ENCODE measurements around the gene EEF1E1. TPM values are rescaled to one million over a fixed set of nuclear protein-coding genes. Genes with fewer than 3 reads are reported as not detected.

Gene EEF1E1
- total RNA-seq, 1 donor from 2014 or later, result 15.5 TPM

DNA sequence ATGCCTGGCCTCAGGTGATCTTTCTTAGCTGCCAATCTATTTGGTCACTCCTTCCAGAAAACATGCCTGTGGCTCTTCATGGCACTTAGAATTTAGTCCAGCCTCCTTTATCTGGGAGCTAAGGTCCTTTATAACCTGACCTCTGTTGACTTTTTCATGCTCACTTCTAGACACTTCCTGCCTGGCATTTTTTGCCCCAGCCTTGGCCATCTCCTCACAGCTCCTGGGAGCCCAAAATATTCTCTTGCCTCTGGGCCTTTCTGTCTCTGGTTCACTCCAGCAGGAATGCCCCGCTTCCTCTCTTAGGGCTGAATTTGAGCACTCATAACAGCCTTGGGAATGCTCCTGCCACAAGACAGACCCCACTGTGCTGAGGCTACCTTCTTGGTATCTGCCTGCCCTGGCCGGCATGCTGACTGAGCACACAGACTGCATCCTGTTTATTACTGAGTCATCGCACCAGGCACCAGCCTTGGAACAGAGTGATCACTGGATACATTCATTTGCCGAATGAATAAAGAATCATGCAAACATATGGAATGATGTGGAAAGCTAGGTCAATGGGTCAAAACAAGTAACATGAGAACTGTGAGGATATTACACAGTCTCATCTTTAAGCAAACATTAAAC, 5.8 kb upstream of the EEF1E1 start:
- DNase-seq, result no peak
- intact Hi-C loops (cut with micrococcal nuclease), result no loop called here
- peaks cover 71% of the 10 kb centered on the region for H3K27me3 ChIP-seq (ENCODE audit: low read depth)
- no peak overlapping the region for H3K27ac ChIP-seq (replicated peaks)
- H3K4me1 ChIP-seq, result no peaks in the 10 kb centered on the region
- no peak overlapping the region for H3K4me3 ChIP-seq
- no peaks in the 10 kb centered on the region for H3K9me3 ChIP-seq (replicated peaks)
- TF ChIP-seq, protein P1, sequence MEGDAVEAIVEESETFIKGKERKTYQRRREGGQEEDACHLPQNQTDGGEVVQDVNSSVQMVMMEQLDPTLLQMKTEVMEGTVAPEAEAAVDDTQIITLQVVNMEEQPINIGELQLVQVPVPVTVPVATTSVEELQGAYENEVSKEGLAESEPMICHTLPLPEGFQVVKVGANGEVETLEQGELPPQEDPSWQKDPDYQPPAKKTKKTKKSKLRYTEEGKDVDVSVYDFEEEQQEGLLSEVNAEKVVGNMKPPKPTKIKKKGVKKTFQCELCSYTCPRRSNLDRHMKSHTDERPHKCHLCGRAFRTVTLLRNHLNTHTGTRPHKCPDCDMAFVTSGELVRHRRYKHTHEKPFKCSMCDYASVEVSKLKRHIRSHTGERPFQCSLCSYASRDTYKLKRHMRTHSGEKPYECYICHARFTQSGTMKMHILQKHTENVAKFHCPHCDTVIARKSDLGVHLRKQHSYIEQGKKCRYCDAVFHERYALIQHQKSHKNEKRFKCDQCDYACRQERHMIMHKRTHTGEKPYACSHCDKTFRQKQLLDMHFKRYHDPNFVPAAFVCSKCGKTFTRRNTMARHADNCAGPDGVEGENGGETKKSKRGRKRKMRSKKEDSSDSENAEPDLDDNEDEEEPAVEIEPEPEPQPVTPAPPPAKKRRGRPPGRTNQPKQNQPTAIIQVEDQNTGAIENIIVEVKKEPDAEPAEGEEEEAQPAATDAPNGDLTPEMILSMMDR (IDR thresholded peaks at IDR 0.05; ENCODE audit: borderline replicate concordance), result no peak
- no peaks in the 10 kb centered on the region for H3K36me3 ChIP-seq

DNA sequence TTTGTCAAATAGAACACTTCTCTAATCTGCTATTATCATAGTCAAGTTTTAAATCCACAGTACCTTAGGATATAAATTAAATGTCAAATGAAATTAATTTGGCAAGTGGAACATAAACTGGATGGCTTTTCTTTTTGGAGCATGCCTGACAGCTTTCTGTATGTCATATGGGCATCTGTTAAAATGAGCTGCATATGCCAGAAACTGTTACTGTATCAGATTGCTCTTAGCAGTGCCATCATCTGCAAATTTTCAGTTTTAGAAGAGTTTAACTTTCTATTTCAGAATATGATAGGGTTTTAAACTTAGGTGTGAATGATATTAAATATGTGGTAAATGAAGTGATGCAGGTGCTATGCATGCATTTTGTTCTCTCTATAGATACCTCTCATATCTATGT, 3.4 kb upstream of the EEF1E1 start:
- H3K27me3 ChIP-seq (ENCODE audit: low read depth), result peaks cover 56% of the 10 kb centered on the region
- DNase-seq, result no peak
- intact Hi-C loops (cut with micrococcal nuclease), result no loop called here

DNA sequence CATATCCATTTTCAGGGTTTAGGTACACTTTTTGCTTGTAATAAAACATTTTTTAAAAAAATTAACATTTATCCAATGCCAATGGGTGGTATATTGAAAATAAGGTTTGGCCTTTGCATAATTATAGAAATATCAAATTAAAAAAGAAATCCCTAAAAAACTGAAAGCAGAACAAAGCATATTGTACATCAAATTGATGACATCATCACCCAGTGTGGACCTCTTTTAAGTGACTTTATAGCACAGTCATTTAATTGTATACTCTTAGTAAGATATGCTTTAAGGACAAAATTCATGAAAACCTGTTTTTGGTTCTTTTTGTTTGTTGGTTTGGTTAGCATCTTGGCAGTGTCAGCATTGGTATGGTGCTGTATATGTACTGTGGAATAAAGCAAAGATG, 1.4 kb upstream of the EEF1E1 start:
- Histone ChIP-seq H3K4me3 (no peak overlapping the region), H3K27ac (replicated peaks) (no peak overlapping the region), H3K36me3 (no peaks in the 10 kb centered on the region), H3K9me3 (replicated peaks) (no peaks in the 10 kb centered on the region), H3K4me1 (peaks cover 12% of the 10 kb centered on the region), H3K27me3 (ENCODE audit: low read depth) (peaks cover 42% of the 10 kb centered on the region)
- intact Hi-C loops (cut with micrococcal nuclease), result no loop called here
- no peak for DNase-seq
- TF ChIP-seq, protein P1 (IDR thresholded peaks at IDR 0.05; ENCODE audit: borderline replicate concordance), result no peak

More for the DNA sequence above, 3.4 kb upstream of the EEF1E1 start:
- no peaks in the 10 kb centered on the region for H3K36me3 ChIP-seq
- no peak overlapping the region for H3K4me3 ChIP-seq
- H3K9me3 ChIP-seq (replicated peaks), result no peaks in the 10 kb centered on the region
- TF ChIP-seq, protein P1 (IDR thresholded peaks at IDR 0.05; ENCODE audit: borderline replicate concordance), result no peak
- no peak overlapping the region for H3K27ac ChIP-seq (replicated peaks)
- peaks cover 12% of the 10 kb centered on the region for H3K4me1 ChIP-seq

DNA sequence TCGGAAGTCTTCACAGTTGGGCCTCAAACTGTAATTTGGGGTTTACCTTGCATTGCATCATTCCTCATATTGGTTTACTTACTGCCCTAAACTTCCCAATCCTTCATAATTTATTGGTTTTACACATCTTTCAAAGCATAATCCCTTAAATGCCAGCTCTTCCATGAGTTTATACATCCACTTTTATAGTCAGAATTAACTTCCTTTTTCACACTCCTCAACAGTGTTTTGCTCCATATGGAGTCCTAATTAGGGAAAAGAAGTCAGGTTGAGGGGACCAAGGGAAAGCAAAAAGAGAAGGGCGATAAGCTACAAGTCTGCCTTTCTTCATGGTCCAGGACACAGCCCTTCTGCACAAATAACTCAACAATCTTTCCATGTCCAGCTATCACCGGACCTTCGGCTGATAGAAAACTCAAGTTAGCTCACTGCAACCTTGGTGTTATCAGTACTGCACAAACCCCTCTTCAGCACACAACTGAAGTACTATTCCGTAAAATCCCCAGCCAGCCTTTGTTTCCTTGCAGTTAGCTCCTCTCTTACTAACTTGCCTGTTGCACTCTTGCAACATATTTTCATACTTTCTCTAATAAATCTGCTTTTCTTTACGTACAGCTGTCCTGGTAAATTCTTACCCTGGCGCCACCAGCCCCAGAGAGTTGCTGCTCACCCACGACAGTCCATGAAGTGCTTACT, 2.0 kb downstream of the EEF1E1 start:
- H3K4me3 ChIP-seq, result no peak overlapping the region
- peaks cover 8% of the 10 kb centered on the region for H3K27me3 ChIP-seq (ENCODE audit: low read depth)
- TF ChIP-seq, protein P1 (IDR thresholded peaks at IDR 0.05; ENCODE audit: borderline replicate concordance), result no peak
- H3K27ac ChIP-seq (replicated peaks), result no peak overlapping the region
- H3K4me1 ChIP-seq, result peaks cover 12% of the 10 kb centered on the region
- no peak for DNase-seq
- intact Hi-C loops (cut with micrococcal nuclease), result no loop called here
- no peaks in the 10 kb centered on the region for H3K9me3 ChIP-seq (replicated peaks)
- H3K36me3 ChIP-seq, result peaks cover 19% of the 10 kb centered on the region

DNA sequence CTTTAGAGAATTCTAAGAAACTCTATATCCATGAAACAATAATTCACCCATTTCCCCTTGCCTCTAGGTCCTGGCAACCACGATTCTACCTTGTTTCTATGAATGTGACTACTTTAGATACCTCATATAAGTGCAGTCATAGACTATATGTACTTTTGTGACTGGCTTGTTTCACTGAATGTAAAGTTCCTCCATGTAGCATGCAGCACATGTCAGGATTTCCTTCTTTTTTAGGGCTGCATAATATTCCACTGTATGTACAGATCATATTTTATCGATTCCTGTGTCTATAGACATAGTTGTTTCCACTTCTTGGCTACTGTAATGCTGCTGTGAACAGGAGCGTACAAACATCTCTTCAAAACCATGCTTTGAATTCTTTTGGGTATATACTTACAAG, 11.7 kb downstream of the EEF1E1 start:
- no peak overlapping the region for H3K4me3 ChIP-seq
- H3K4me1 ChIP-seq, result no peaks in the 10 kb centered on the region
- no peak for DNase-seq
- no peaks in the 10 kb centered on the region for H3K9me3 ChIP-seq (replicated peaks)
- no peaks in the 10 kb centered on the region for H3K27me3 ChIP-seq (ENCODE audit: low read depth)
- peaks cover 75% of the 10 kb centered on the region for H3K36me3 ChIP-seq
- intact Hi-C loops (cut with micrococcal nuclease), result no loop called here
- no peak overlapping the region for H3K27ac ChIP-seq (replicated peaks)
- TF ChIP-seq, protein P1 (IDR thresholded peaks at IDR 0.05; ENCODE audit: borderline replicate concordance), result no peak
